ENCODE measurements around the gene MYCBP. TPM values are rescaled to one million over a fixed set of nuclear protein-coding genes. Genes with fewer than 3 reads are reported as not detected.
A peak's percentile ranks its signal among the peaks of the same experiment; 100 is the strongest.

Gene MYCBP
- polyA plus RNA-seq, 3 donors = 31.6 to 34.2 (median 31.6) TPM

- no peak for DNase-seq (ENCODE audit: low read depth in 3 of 3, low spot score in 2 of 3)
Observed at GRCh38 chr1:38826886-38827285, 46.3 kb downstream of the MYCBP start.

GRCh38 chr1:38826262-38826661 lies 46.9 kb downstream of the MYCBP start:
- no peak for DNase-seq (ENCODE audit: low read depth in 3 of 3, low spot score in 2 of 3)

DNA sequence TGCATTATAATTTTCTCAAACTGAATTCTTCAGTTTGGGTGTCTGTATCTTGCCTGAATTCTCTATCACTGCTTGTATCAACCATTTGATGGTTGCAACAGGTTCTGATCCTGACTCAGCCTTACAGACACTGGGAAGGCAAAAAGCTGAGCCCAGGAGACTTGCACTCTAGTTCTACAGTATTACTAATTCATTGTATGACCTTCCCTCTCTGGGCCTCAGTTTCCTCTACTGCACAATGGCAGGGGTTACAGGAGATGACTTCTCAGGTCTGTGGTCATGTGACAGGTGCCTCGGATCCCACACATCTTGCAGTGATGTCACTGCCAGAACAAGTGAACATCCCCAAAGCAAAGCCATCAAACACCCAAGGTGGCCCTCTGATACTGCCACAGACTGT lies 52.3 kb downstream of the MYCBP start:
- DNase-seq (ENCODE audit: low read depth in 3 of 3, low spot score in 2 of 3) = no peak

DNA sequence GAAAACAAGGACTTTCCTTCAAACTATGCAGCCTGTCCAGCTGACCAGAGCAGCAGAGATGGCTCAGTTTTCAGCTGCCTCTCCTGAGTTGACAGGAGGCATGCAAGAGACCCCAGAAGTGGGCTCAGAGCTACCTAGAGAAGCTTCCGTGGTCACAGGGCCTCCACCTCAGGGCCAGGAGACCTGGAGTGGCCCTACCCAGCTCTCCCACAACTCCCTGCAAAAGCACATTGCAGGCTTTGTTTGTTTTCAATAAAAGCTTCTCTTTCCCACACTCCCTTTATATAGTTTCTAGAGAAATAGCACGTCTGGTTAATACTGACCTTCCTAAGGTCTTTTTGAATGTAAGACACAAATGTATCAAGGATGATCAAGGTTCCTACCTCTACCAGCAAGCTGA lies 53.6 kb downstream of the MYCBP start:
- no peak for DNase-seq (ENCODE audit: low read depth in 3 of 3, low spot score in 2 of 3)

- no peak for DNase-seq (ENCODE audit: low read depth in 3 of 3, low spot score in 2 of 3)
Observed at GRCh38 chr1:38819040-38819439, 54.1 kb downstream of the MYCBP start.

- DNase-seq (ENCODE audit: low read depth in 3 of 3, low spot score in 2 of 3) = peak in 1 of 3 donors; percentile 66
Observed at GRCh38 chr1:38818175-38818976, 54.8 kb downstream of the MYCBP start.

- DNase-seq (ENCODE audit: low read depth in 3 of 3, low spot score in 2 of 3) = no peak
Observed at GRCh38 chr1:38817267-38818174, 55.6 kb downstream of the MYCBP start.

DNA sequence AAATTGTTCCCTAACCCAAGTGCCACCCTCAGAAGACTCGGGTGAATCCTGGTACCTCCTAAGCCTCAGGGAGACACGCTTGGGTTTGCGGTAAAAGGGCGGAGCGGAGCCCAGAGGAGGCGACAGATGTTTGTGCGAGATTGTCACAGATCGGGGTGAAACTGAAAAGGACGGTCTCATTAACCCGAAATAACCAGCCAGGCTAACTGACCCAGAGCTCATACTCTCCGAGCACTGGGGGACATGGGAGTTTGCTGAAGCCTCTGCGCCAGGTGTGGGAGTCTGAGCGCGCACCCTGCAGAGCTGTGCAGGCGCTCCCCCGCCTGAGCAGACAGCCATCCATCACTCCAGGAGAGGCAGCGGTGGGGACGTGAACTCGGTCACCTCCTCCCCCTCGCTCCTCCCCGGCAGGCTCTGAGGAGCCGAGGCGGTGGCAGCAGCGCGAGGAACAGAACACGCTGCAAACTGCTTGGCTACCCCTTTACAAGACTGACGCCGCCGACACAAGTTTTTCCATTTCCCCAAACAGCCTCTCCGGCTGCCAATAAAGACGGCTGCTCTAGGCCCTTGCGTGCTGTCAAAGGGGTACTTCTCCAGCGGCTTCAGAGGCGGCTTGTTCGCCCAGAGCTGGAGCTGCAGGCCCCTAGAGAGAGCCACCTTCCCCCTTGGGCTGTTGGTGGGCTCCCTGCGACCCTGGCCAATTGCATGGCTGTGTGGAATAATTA lies 57.1 kb downstream of the MYCBP start:
- peak in 1 of 3 donors; percentile 68 for DNase-seq (ENCODE audit: low read depth in 3 of 3, low spot score in 2 of 3)

- no peak for DNase-seq (ENCODE audit: low read depth in 3 of 3, low spot score in 2 of 3)
Observed at GRCh38 chr1:38814984-38815464, 58.1 kb downstream of the MYCBP start.

GRCh38 chr1:38814444-38814983 lies 58.6 kb downstream of the MYCBP start:
- DNase-seq (ENCODE audit: low read depth in 3 of 3, low spot score in 2 of 3) = no peak

DNA sequence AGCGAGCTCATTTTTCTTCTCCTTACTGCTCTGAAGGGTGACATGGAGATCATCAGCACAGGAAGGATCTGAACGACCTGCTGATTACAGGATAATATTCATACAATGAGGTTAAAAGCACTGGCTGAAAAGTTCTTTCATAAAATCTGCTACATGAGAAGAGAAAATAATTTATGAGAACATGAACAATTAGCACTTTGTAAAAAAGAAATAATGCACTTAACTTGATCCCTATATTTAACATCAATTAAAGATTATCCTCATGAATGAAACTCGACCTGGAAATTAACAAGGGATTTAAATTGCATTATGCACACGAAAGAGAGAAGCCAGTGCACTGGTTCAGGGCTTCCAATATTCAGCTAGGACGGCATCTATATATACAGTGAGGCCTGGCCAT lies 60.2 kb downstream of the MYCBP start:
- no peak for DNase-seq (ENCODE audit: low read depth in 3 of 3, low spot score in 2 of 3)

Other genes starting within 250 kb of the MYCBP start
- gene RRAGC, start 13.6 kb downstream of the MYCBP start, polyA plus RNA-seq (ENCODE audit: insufficient read length in 3 of 3) = 10 to 100 TPM; 38.1 to 38.6 (median 38.3) TPM
- under 1 TPM; 0.15 to 0.20 (median 0.17) TPM for gene GJA9, start 8.2 kb upstream of the MYCBP start, polyA plus RNA-seq (ENCODE audit: insufficient read length in 3 of 3)
- 1 to 10 TPM in 1 of 3 donors, under 1 TPM in 2; 0.62 to 1.1 (median 0.86) TPM for gene RHBDL2, start 68.5 kb upstream of the MYCBP start, polyA plus RNA-seq (ENCODE audit: insufficient read length in 3 of 3)
- gene AKIRIN1, start 117.9 kb upstream of the MYCBP start, polyA plus RNA-seq (ENCODE audit: insufficient read length in 3 of 3) = 100 to 1,000 TPM; 116 to 125 (median 116) TPM
- gene NDUFS5, start 153.0 kb upstream of the MYCBP start, polyA plus RNA-seq (ENCODE audit: insufficient read length in 3 of 3) = 100 to 1,000 TPM; 338 to 391 (median 365) TPM